Testis (tissue), 2 donors: ENCODE measurements around the gene GPR42.

Experiments used
- CTCF ChIP-seq, 3 experiments: fragments of 450-650 bp in 2 of 3; fragments of 200-600 bp in 1 of 3; sonication (generic) in 1 of 3; IDR thresholded peaks; one replicate each; pipeline ENCODE4 v1.5.1; 2016 to 2019; ENCODE audit warnings: antibody characterized with exemption in 3 of 3, mild to moderate bottlenecking in 2 of 3, moderate library complexity in 1 of 3
- POLR2A ChIP-seq: fragments of 450-650 bp; IDR thresholded peaks from one replicate; pipeline ENCODE4 v1.6.1; 2017; ENCODE audit warnings: antibody characterized with exemption, mild to moderate bottlenecking, moderate library complexity

DNA sequence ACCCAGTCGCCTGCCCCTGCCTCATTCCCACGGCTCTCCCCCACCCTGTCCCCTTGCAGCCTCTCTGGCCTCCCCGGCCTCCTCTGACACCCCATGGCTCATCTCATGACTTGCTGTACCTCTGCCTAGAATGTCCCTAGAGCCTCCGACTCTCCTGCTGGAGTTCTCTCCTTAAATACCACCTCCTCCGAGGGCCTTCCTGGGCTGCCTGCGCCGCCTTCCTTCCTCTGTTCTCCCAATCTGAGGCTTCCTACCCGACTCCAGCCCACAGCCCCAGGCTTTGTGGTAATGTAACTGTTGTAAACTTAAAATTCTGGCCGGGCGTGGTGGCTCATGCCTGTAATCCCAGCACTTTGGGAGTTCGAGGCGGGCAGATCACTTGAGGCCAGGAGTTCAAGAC is 27.7 kb downstream of the GPR42 start:
- TF ChIP-seq CTCF (IDR thresholded peaks at IDR 0.05) = no peak
- no peak for TF ChIP-seq POLR2A
